HepG2 (cell line): ENCODE results near the gene DMTF1. TPM values are rescaled to one million over a fixed set of nuclear protein-coding genes. Genes with fewer than 3 reads are reported as not detected.

ENCODE experiments used
- ATF1 ChIP-seq: IDR thresholded peaks from 2 replicates; pipeline ENCODE4 v1.6.1; 2016; ENCODE audit warnings: mild to moderate bottlenecking, control low read depth
- CENPBD1 ChIP-seq: sonication (generic); formaldehyde crosslinking; IDR thresholded peaks from 2 replicates; pipeline ENCODE4 v1.8.0; 2022; ENCODE audit warnings: missing genetic modification reagents, low read depth, mild to moderate bottlenecking, borderline replicate concordance
- ETV6 ChIP-seq: sonication (generic); formaldehyde crosslinking; conservative IDR thresholded peaks from 2 replicates; pipeline ENCODE4 v1.4.0; 2020; ENCODE audit warnings: missing genetic modification reagents
- GABPA ChIP-seq, 2 experiments: IDR thresholded peaks; 2 replicates each; pipeline ENCODE4 v1.6.1; 2011 to 2016; ENCODE audit warnings: low read depth in 2 of 2, low read length in 1 of 2, missing biosample characterization in 1 of 2, missing genetic modification characterization in 1 of 2
- HDAC1 ChIP-seq: sonication (generic); formaldehyde crosslinking; IDR thresholded peaks from 2 replicates; pipeline ENCODE4 v1.5.1; 2020; ENCODE audit warnings: mild to moderate bottlenecking, missing genetic modification reagents
- HNRNPLL ChIP-seq: fragments of 200-400 bp; formaldehyde crosslinking; IDR thresholded peaks from 2 replicates; pipeline ENCODE4 v1.6.1; 2017; ENCODE audit warnings: mild to moderate bottlenecking, low read depth, low read length; ENCODE audit not compliant: poor library complexity, severe bottlenecking
- KLF11 ChIP-seq: IDR thresholded peaks from 2 replicates; pipeline ENCODE4 v1.6.1; 2016; ENCODE audit warnings: missing compliant biosample characterization
- KLF6 ChIP-seq: IDR thresholded peaks from 2 replicates; pipeline ENCODE4 v1.8.0; 2016; ENCODE audit warnings: missing biosample characterization, missing genetic modification reagents
- NFE2 ChIP-seq: sonication (generic); formaldehyde crosslinking; IDR thresholded peaks from 2 replicates; pipeline ENCODE4 v1.4.0; 2020; ENCODE audit warnings: missing genetic modification reagents
- NR1H2 ChIP-seq: sonication (generic); formaldehyde crosslinking; IDR thresholded peaks from 2 replicates; pipeline ENCODE4 v1.8.1; 2022; ENCODE audit warnings: low read depth, missing genetic modification reagents, borderline replicate concordance
- POGZ ChIP-seq: sonication (generic); formaldehyde crosslinking; IDR thresholded peaks from 2 replicates; pipeline ENCODE4 v1.4.0; 2020; ENCODE audit warnings: mild to moderate bottlenecking, missing genetic modification reagents
- RXRA ChIP-seq: sonication (generic); formaldehyde crosslinking; IDR thresholded peaks from 2 replicates; pipeline ENCODE4 v1.5.1; 2020; ENCODE audit warnings: missing genetic modification reagents
- SP5 ChIP-seq: IDR thresholded peaks from 2 replicates; pipeline ENCODE4 v1.6.1; 2016; ENCODE audit warnings: low read depth, borderline replicate concordance
- TBX2 ChIP-seq: sonication (generic); formaldehyde crosslinking; IDR thresholded peaks from 2 replicates; pipeline ENCODE4 v1.5.0; 2020; ENCODE audit warnings: missing genetic modification reagents, mild to moderate bottlenecking, borderline replicate concordance
- TBX3 ChIP-seq: fragments of 450-650 bp; IDR thresholded peaks from 2 replicates; pipeline ENCODE4 v1.6.1; 2017; ENCODE audit warnings: antibody characterized with exemption, mild to moderate bottlenecking, inconsistent platforms, borderline replicate concordance
- TFDP1 ChIP-seq: IDR thresholded peaks from 2 replicates; pipeline ENCODE4 v1.6.1; 2016; ENCODE audit warnings: missing compliant biosample characterization, missing genetic modification reagents, borderline replicate concordance
- TRIM22 ChIP-seq: fragments of 450-650 bp; IDR thresholded peaks from 2 replicates; pipeline ENCODE4 v1.6.1; 2017
- ZBTB26 ChIP-seq: IDR thresholded peaks from 2 replicates; pipeline ENCODE4 v1.6.1; 2016; ENCODE audit warnings: missing compliant biosample characterization, missing genetic modification reagents, borderline replicate concordance
- ZNF296 ChIP-seq: sonication (generic); formaldehyde crosslinking; conservative IDR thresholded peaks from 2 replicates; pipeline ENCODE4 v1.5.0; 2020; ENCODE audit warnings: mild to moderate bottlenecking, missing genetic modification reagents
- ZNF33B ChIP-seq: sonication (generic); formaldehyde crosslinking; IDR thresholded peaks from 2 replicates; pipeline ENCODE4 v1.5.1; 2020; ENCODE audit warnings: mild to moderate bottlenecking, missing genetic modification reagents
- ZNF441 ChIP-seq: sonication (generic); formaldehyde crosslinking; IDR thresholded peaks from 2 replicates; pipeline ENCODE4 v1.7.0; 2021; ENCODE audit warnings: missing genetic modification reagents, borderline replicate concordance
- ZNF574 ChIP-seq: sonication (generic); formaldehyde crosslinking; IDR thresholded peaks from 2 replicates; pipeline ENCODE4 v1.4.0; 2020; ENCODE audit warnings: missing genetic modification reagents
- ZNF629 ChIP-seq: sonication (generic); formaldehyde crosslinking; conservative IDR thresholded peaks from 2 replicates; pipeline ENCODE4 v1.5.0; 2020; ENCODE audit warnings: missing genetic modification reagents
- ZNF788 ChIP-seq: sonication (generic); formaldehyde crosslinking; IDR thresholded peaks from 2 replicates; pipeline ENCODE4 v1.5.0; 2020; ENCODE audit warnings: mild to moderate bottlenecking, missing genetic modification reagents, borderline replicate concordance
- ZNF879 ChIP-seq: sonication (generic); formaldehyde crosslinking; IDR thresholded peaks from 2 replicates; pipeline ENCODE4 v1.8.1; 2023; ENCODE audit warnings: missing genetic modification reagents
- polyA plus RNA-seq, 8 experiments: library from polyadenylated mRNA; depleted of rRNA in 3 of 8; stranded (reverse) in 7 of 8; unstranded in 1 of 8; fragments of >200 nt; fragmentation: Illumina TruSeq in 4 of 8; extraction: Trizol in 4 of 8; gene quantifications; 2 replicates each; pipeline versions ENCODE4 v1.2.1 to v1.2.3, GENCODE V29; 2011 to 2016; ENCODE audit warnings: low read depth in 4 of 8, missing spikeins in 1 of 8, mixed read lengths in 1 of 8; ENCODE audit not compliant: insufficient read depth in 1 of 8
- total RNA-seq, 5 experiments: library from RNA; depleted of rRNA; stranded (reverse); fragments of >200 nt; fragmentation: Illumina TruSeq; extraction: Trizol; gene quantifications; 2 replicates each; pipeline ENCODE4 v1.2.3, GENCODE V29; 2016; ENCODE audit warnings: low read depth in 1 of 5

DMTF1 gene
- total and polyA plus RNA-seq, 2 of the 13 experiments (the other 11 are each of a cell fraction or from before 2014, with no cell fraction given), result 45.8 to 132 TPM

- TF ChIP-seq TBX3 (no peak), GABPA (IDR thresholded peaks at IDR 0.05; ENCODE audit: low read depth, low read length) (no peak), GABPA (CRISPR knock-in tag; IDR thresholded peaks at IDR 0.05; ENCODE audit: low read depth) (peak; percentile 39; the same call in 1 of the 2 replicates), ZNF788 (0 out of 2 replicates have a peak, but pooled peaks have one; percentile 23), ZNF33B (CRISPR knock-in tag) (no peak), ZNF879 (CRISPR knock-in tag) (no peak; the same call in 1 of the 2 replicates), ATF1 (CRISPR knock-in tag) (no peak; the same call in 1 of the 2 replicates), TRIM22 (no peak), POGZ (CRISPR knock-in tag) (peak; percentile 25; the same call in 1 of the 2 replicates), HDAC1 (CRISPR knock-in tag) (peak; percentile 15; the same call in 1 of the 2 replicates), ZNF574 (CRISPR knock-in tag) (peak; percentile 22), NFE2 (CRISPR knock-in tag) (no peak), SP5 (peak; percentile 51; the same call in 1 of the 2 replicates), ZNF441 (no peak), HNRNPLL (peak; percentile 68), ETV6 (CRISPR knock-in tag) (peak; percentile 53; the same call in 1 of the 2 replicates), KLF11 (CRISPR knock-in tag) (no peak), TFDP1 (no peak), RXRA (CRISPR knock-in tag) (no peak; the same call in 1 of the 2 replicates), TBX2 (CRISPR knock-in tag) (0 out of 2 replicates have a peak, but pooled peaks have one; percentile 5), NR1H2 (CRISPR knock-in tag) (peak; percentile 23; the same call in 1 of the 2 replicates), ZNF629 (no peak), ZNF296 (no peak), KLF6 (CRISPR knock-in tag) (no peak), CENPBD1 (CRISPR knock-in tag) (no peak), ZBTB26 (CRISPR knock-in tag) (no peak)
Observed at GRCh38 chr7:87219545-87220025, 67.3 kb downstream of the DMTF1 start, which contains the start of gene TMEM243 (continued).
